GM12892 (cell line): ENCODE measurements around the gene PSTPIP1. TPM values are rescaled to one million over a fixed set of nuclear protein-coding genes. Genes with fewer than 3 reads are reported as not detected.
"Not testable (repeated sequence)": the region's sequence is repeated elsewhere in the genome, so short reads cannot be mapped to it uniquely, and the experiment has no call there.

Experiments used
- DNase-seq: peaks from one replicate; pipeline ENCODE4 v3.0.0; 2011; ENCODE audit not compliant: insufficient read length
- FAIRE-seq: peaks from 2 replicates; lab custom pipeline; 2011; peaks lifted over from hg19 to GRCh38; lab: Jason Lieb, UNC
- POLR2A ChIP-seq: IDR thresholded peaks from 2 replicates; pipeline ENCODE4 v1.6.1; 2011; ENCODE audit warnings: low read depth, low read length, control low read depth
- POLR2AphosphoS5 ChIP-seq: IDR thresholded peaks from 2 replicates; pipeline ENCODE4 v1.6.1; 2011; ENCODE audit warnings: low read depth, low read length, control low read depth
- TAF1 ChIP-seq: IDR thresholded peaks from 2 replicates; pipeline ENCODE4 v1.6.1; 2011; ENCODE audit warnings: low read depth, mild to moderate bottlenecking, control low read depth, low read length, borderline replicate concordance
- polyA plus RNA-seq: library from polyadenylated mRNA; unstranded; fragments of >200 nt; gene quantifications from one replicate; pipeline ENCODE4 v1.2.1, GENCODE V29; 2012; ENCODE audit warnings: missing spikeins, inconsistent platforms; ENCODE audit not compliant: missing spikeins

The PSTPIP1 gene
- 6.4 TPM for polyA plus RNA-seq

DNA sequence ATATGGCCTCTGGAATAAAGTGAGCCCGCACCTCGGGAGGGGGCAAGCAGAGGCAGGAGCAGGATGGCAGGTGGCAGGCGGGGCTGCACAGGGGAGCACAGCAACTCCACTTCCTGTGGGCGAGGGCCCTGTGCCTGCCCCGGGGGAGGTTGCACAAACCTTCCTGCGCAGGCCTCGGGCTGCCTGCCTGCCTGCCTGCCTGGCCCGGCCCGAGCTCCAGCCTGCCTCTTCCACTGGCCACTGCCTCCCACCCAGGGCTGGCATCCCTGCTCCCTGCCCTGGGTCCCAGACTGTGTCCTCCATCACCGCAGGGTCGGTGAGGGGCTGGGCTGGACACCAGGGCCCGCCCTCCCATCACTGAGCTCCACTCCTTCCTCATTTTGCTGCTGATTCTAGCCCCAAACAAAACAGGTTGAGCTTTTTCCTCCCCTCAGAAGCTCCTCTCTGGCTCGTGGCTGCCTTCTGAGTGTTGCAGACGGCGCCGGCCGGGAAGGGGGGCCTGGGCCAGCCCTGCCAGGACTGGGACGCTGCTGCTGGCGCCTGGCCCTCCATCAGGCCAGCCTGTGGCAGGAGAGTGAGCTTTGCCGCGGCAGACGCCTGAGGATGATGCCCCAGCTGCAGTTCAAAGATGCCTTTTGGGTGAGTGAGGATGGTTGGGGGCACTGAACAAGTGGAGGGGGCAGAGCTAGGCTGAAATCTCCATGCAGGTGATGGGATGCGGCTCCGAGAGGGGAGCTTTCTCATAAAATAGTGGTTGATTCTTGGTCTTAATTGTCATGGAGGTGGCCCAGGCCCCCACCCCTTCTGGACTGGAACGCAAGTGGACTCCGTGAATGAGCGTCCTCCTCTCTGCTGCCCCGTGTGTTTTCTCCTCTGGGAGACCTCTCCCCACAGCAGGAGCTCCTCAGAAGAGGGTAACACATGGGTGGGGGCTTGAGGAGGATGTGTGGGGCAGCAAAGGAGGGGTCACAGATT, at the start of gene PSTPIP1:
Gene PSTPIP1, plus strand, starts transcription at position 156 of the 975 bp plus-strand sequence. Its CDS starts 448 bp downstream, at position 604.
- no peak for TF ChIP-seq TAF1
- TF ChIP-seq POLR2A = peak; percentile 36; the same call in 1 of the 2 replicates
- peak; percentile 38; the same call in 1 of the 2 replicates for TF ChIP-seq POLR2AphosphoS5
- FAIRE-seq (peak; percentile 75), DNase-seq (no peak)

DNA sequence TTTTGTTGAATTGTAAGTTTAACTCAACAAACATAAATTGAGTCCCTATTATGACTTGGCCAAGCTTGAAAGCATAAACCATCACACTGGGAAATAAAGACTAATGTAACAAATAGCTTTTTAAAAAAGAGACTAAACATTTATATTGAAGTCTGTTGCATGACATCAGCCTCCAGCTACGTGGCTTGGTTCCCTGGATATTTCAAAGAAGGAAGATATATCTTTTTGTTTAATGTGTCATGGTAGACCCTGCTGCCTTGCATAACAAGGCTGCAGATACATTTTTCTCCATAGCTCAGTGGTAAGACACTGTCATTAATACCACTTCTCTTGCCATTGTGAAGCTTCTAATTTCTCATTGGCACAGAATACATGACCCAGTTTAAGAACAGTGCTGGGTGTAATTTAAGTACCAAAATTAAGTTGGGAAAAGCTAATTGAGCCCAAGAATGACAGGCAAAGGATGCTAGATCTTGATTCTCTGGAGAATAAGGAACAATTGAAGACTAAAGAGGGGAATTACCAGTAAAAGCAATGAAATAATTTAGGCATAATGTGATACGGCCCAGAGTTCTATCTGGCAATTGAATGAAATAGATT, 49.3 kb upstream of the PSTPIP1 start:
- no peak for TF ChIP-seq POLR2AphosphoS5
- TF ChIP-seq POLR2A = no peak
- TF ChIP-seq TAF1 = no peak
- no peak for FAIRE-seq
- no peak for DNase-seq

DNA sequence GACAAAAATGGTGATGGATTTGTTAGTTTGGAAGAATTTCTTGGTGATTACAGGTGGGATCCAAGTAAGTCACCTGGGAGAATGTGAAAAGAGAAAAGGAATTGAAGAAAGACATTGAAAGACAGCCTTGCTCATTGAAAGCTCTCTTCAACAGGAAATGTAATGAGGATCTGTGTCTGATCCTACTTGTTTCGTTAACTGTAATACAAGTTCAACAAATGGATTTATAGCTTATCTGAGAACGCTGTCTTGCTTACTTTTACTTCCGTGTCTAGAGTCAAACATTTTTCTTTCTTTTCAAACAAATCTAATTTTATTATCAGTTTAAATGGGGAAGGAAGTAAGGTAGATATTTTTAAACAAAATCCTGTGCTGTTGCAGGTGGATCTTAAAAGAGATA, 47.5 kb upstream of the PSTPIP1 start:
- TF ChIP-seq POLR2AphosphoS5 = no peak
- TF ChIP-seq POLR2A = no peak
- TF ChIP-seq TAF1 = no peak
- FAIRE-seq (no peak), DNase-seq (no peak)

DNA sequence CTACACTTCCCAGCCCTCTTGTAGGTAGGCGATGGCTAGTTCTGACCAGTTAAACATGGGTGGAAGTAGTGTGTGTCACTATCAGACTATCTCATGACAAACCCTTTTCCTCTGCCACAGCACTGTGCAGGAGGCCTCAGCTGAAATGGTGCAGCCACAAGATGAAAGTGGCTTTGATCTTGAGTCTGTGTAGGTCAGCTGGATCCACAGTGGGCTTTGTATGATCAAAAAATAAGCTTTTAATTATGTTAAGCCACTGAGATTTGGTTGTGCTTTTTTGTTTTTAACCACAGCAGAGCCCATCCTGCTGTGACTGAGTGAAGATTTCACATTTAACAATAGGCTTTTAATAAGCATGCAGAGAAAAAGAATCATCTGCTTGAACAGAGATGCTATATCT, 43.7 kb upstream of the PSTPIP1 start:
- TF ChIP-seq TAF1 = no peak
- FAIRE-seq = no peak
- DNase-seq = no peak

DNA sequence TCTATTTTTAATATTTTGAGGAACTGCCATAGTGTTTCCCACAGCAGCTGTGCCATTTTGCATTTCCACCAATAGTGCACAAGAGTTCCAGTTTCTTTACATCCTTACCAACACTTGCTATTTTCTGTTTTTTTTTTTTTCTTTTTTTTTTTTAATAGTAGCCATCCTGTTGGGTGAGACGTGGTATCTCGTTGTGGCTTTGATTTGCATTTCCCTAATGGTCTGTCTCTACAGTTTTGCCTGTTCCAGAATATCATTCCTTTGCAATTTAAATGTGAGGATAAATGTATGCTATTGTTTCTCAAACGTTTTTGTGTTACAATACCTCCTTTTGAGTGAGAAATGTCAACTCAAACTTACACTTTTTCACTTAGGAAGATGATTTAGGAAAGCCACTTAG, 41.0 kb upstream of the PSTPIP1 start:
- no peak for TF ChIP-seq TAF1
- TF ChIP-seq POLR2A = no peak
- TF ChIP-seq POLR2AphosphoS5 = no peak
- FAIRE-seq = no peak
- no peak for DNase-seq

DNA sequence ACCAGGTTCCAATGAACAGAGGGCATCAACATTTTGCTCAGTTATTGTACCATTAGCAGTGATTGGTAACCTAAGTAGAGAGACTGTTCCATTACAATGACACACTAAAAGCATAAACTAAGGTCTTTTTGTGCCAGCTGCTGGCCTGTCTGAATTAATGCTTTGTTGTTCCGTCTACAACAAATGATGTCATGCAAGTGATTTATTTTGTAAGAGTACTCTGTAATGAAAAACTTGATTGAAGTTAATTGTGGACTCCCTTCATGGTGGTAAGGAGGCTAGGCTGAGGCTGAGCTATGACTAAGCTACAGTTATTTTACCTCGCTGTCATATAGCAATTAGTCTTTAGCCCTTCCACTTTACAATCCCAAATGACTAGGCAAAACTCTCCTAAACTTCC, 40.2 kb upstream of the PSTPIP1 start:
- no peak for FAIRE-seq
- no peak for DNase-seq

DNA sequence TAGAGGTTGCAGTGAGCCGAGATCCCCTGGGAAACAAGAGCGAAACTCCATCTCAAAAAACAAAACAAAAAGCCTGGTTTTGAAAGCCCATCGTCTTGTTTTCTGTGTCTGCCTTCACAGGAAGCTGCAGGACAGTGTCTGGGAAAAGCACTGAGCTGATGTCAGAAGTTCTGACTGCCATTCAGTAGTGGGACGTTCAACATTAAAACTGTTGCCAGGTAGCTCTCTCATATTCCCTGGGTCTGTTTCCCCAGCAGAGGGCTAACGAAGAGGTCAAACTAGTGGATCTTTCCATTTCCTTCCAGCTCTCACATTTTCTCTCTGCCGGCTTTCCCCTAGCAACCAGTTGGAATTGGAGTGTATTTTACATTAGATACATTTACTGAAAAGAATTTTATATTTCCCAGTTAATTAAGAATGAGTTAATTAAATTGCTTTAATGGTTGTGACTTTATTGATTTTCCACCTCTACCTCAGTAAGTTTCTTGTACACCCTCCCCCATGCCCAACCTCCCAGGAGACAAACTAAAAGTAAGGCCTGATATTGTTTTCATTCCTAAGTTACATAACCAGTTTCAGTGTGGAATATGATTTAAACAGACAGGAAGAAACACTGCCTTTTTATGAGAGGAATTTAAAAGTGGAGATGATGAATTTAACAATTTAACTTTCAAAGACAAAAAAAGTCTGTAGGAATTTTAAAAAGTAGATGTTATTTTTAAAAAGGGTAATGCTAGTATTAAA, 33.5 kb upstream of the PSTPIP1 start:
- no peak for DNase-seq
- TF ChIP-seq POLR2AphosphoS5 = no peak
- TF ChIP-seq POLR2A = no peak
- no peak for TF ChIP-seq TAF1
- no peak for FAIRE-seq

More for the DNA sequence above, 40.2 kb upstream of the PSTPIP1 start:
- TF ChIP-seq POLR2A (no peak), TAF1 (no peak), POLR2AphosphoS5 (no peak)

DNA sequence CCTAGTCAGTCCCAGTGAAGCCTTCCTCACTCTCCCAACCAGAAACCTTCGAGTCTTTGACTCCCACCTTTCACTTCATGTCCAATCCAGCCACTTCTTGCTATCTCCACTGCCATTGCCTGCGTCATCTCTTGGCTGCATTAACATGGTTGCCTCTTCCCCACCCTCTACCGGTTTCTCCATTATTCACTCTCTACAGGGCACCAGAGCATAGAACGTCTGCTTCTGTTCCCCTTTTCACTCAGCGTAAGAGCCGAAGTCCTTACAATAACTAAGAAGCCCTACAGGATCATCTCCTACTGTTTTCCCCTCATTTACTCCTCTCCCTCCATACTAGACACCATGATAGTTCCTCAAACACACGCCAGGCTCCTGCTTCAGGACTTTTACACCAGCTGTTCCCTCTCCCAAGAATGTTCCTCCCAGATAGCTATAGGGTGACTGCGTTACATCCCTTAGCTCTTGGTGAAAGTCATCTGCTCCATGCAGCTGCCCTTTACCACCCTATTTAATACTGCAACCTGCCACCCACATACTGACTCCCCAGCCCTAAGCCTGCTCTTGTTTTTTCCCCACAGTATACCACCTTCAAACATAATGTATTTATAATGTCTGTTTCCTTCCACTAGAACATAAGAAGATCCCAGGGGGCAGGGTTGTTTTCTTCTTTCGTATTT, 32.5 kb upstream of the PSTPIP1 start:
- FAIRE-seq (no peak), DNase-seq (no peak)
- TF ChIP-seq POLR2AphosphoS5 (no peak), POLR2A (no peak), TAF1 (no peak)

DNA sequence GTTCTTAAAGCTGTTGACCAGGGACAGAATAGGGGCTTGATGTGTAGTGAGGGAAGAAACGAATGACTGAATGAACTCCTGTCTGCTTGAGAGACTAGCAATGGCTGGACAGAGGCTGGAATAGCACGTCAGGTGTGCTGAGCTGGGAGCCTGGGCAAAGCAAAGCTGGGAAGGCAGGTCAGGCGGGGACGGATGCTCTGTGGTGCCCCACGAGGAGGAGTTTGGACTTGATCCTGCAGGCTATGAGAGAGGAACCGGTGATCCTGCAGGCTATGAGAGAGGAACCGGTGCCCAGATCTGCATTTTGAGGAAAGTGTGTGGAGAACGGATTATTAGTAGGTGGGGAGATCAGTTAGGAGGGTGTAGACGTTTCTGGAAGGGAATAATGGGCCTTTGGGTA, 31.3 kb upstream of the PSTPIP1 start:
- FAIRE-seq (no peak), DNase-seq (no peak)
- no peak for TF ChIP-seq POLR2AphosphoS5
- no peak for TF ChIP-seq TAF1
- no peak for TF ChIP-seq POLR2A

DNA sequence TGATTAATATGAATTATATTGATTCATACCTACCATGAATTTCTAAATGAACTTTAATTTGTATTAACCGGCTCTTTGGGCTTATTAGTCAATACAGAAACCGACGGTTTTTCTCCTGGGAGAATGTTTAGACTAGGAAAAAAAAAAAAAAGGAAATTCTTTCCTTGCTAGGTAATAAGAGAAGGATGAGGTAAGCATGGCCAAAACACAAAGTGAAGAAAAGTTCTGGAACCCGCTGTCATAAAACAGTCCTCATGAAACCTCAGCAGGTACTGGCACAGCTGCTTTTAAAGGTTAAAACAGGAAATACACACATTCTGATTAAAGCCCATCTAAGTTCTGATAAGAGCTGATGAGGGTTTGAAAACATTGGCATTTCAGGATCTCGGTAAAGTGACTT, 30.8 kb upstream of the PSTPIP1 start:
- no peak for FAIRE-seq
- DNase-seq = no peak
- TF ChIP-seq POLR2AphosphoS5 (no peak), TAF1 (no peak), POLR2A (no peak)

DNA sequence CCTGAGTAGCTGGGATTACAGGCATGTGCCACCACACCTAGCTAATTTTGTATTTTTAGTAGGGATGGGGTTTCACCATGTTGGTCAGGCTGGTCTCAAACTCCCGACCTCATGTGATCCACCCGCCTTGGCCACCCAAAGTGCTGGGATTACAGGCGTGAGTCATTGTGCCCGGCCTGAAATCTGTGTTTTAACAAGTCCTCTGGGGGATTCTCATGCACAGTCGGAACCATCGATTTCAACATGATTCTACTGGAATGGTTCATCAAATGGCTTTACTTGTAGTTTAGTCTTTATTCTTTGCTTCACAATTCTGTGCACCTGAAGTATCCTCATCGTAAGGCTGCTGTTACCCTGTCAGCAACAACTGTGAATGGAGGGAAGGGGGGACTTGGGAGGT, 28.9 kb upstream of the PSTPIP1 start:
- DNase-seq, FAIRE-seq: not testable (repeated sequence)
